Measurements from ENCODE around the gene RPS6KA2.

Gene RPS6KA2

GRCh38 chr6:166647896-166648295, 20.8 kb upstream of the RPS6KA2 start:
- no peak for DNase-seq
- Histone ChIP-seq H3K36me3 (no peaks in the 10 kb centered on the region), H3K4me3 (ENCODE audit: low read depth, low read length) (no peak overlapping the region), H3K9me3 (ENCODE audit: severe bottlenecking) (no peaks in the 10 kb centered on the region), H3K27me3 (ENCODE audit: insufficient read depth, low read depth, severe bottlenecking) (no peaks in the 10 kb centered on the region), H3K27ac (no peak overlapping the region)
- no peak for TF ChIP-seq CTCF (IDR thresholded peaks at IDR 0.05; ENCODE audit: low read depth, low read length)

- no peaks in the 10 kb centered on the region for H3K27me3 ChIP-seq (ENCODE audit: insufficient read depth, low read depth, severe bottlenecking)
- no peak overlapping the region for H3K4me3 ChIP-seq (ENCODE audit: low read depth, low read length)
- no peak for DNase-seq
- no peak overlapping the region for H3K27ac ChIP-seq
- TF ChIP-seq CTCF (IDR thresholded peaks at IDR 0.05; ENCODE audit: low read depth, low read length), result no peak
- no peaks in the 10 kb centered on the region for H3K36me3 ChIP-seq
- no peaks in the 10 kb centered on the region for H3K9me3 ChIP-seq (ENCODE audit: severe bottlenecking)
These were observed 19.7 kb upstream of the RPS6KA2 start for GRCh38 chr6:166646716-166647115.

GRCh38 chr6:166645896-166646295, 18.8 kb upstream of the RPS6KA2 start:
- Histone ChIP-seq H3K4me3 (ENCODE audit: low read depth, low read length) (no peak overlapping the region), H3K27ac (no peak overlapping the region)
- no peak for TF ChIP-seq CTCF (IDR thresholded peaks at IDR 0.05; ENCODE audit: low read depth, low read length)

GRCh38 chr6:166644681-166645080, 17.6 kb upstream of the RPS6KA2 start:
- H3K4me3 ChIP-seq (ENCODE audit: low read depth, low read length), result no peak overlapping the region
- H3K36me3 ChIP-seq, result no peaks in the 10 kb centered on the region
- no peak for DNase-seq
- H3K27ac ChIP-seq, result no peak overlapping the region
- H3K9me3 ChIP-seq (ENCODE audit: severe bottlenecking), result no peaks in the 10 kb centered on the region
- no peaks in the 10 kb centered on the region for H3K27me3 ChIP-seq (ENCODE audit: insufficient read depth, low read depth, severe bottlenecking)
- TF ChIP-seq CTCF (IDR thresholded peaks at IDR 0.05; ENCODE audit: low read depth, low read length), result no peak

More at GRCh38 chr6:166645896-166646295, 18.8 kb upstream of the RPS6KA2 start:
- DNase-seq, result no peak
- H3K9me3 ChIP-seq (ENCODE audit: severe bottlenecking), result no peaks in the 10 kb centered on the region
- no peaks in the 10 kb centered on the region for H3K36me3 ChIP-seq
- no peaks in the 10 kb centered on the region for H3K27me3 ChIP-seq (ENCODE audit: insufficient read depth, low read depth, severe bottlenecking)

GRCh38 chr6:166643891-166644590, 17.0 kb upstream of the RPS6KA2 start:
- DNase-seq, result no peak
- Histone ChIP-seq H3K9me3 (ENCODE audit: severe bottlenecking) (no peaks in the 10 kb centered on the region), H3K36me3 (no peaks in the 10 kb centered on the region), H3K4me3 (ENCODE audit: low read depth, low read length) (no peak overlapping the region), H3K27ac (no peak overlapping the region), H3K27me3 (ENCODE audit: insufficient read depth, low read depth, severe bottlenecking) (no peaks in the 10 kb centered on the region)
- no peak for TF ChIP-seq CTCF (IDR thresholded peaks at IDR 0.05; ENCODE audit: low read depth, low read length)

- Histone ChIP-seq H3K27ac (no peak overlapping the region), H3K27me3 (ENCODE audit: insufficient read depth, low read depth, severe bottlenecking) (no peaks in the 10 kb centered on the region), H3K36me3 (no peaks in the 10 kb centered on the region), H3K4me3 (ENCODE audit: low read depth, low read length) (no peak overlapping the region), H3K9me3 (ENCODE audit: severe bottlenecking) (no peaks in the 10 kb centered on the region)
- TF ChIP-seq CTCF (IDR thresholded peaks at IDR 0.05; ENCODE audit: low read depth, low read length), result no peak
- no peak for DNase-seq
These were observed 15.6 kb upstream of the RPS6KA2 start for GRCh38 chr6:166642646-166643045.
